Loucy (cell line): ENCODE data around the gene TACC2.

Experiments used
- CTCF ChIP-seq: fragments of 200-600 bp; sonication (generic); conservative IDR thresholded peaks from 2 replicates; pipeline ENCODE4 v1.5.1; 2014; ENCODE audit warnings: mild to moderate bottlenecking, antibody characterized with exemption, low read length
- EZH2phosphoT487 ChIP-seq: fragments of 200-600 bp; IDR thresholded peaks from 2 replicates; pipeline ENCODE4 v1.6.1; 2018; ENCODE audit warnings: antibody characterized with exemption, mild to moderate bottlenecking, moderate library complexity, borderline replicate concordance

GRCh38 chr10:122050311-122050710 is 61.3 kb downstream of the TACC2 start:
- TF ChIP-seq CTCF (no peak), EZH2phosphoT487 (no peak)
